Right ventricle myocardium superior (tissue), 1 donor: ENCODE measurements around the gene CCDC158. TPM values are rescaled to one million over a fixed set of nuclear protein-coding genes. Genes with fewer than 3 reads are reported as not detected.
"Not testable (repeated sequence)": the region's sequence is repeated elsewhere in the genome, so short reads cannot be mapped to it uniquely, and the experiment has no call there.

Experiments used
- ATAC-seq: fragments of 200-7000 bp; cut with Tn5 transposase; one replicate; pipeline ENCODE4 v1.9.1; 2020; ENCODE audit warnings: mild to moderate bottlenecking; ENCODE audit not compliant: poor library complexity
- DNase-seq: peaks from one replicate; pipeline ENCODE4 v3.0.0-alpha.2; 2020
- intact Hi-C: fragments of 100-400 bp; cut with DNase I; formaldehyde crosslinking; loops from one replicate; pipeline ENCODE4 v1.11.2; 2022
- total RNA-seq: library from RNA; stranded (reverse); fragmentation: NEBNext Ultra II Directional; extraction: Animal tissue kit (Norgen Biotek cat#: 25700); gene quantifications from one replicate; pipeline ENCODE4 v1.2.1, GENCODE V29; 2021
- donor health status: DM: no; HTN: yes; CAD: no; lungs with severe emphysema.

CCDC158 gene
- total RNA-seq, 1 donor from 2014 or later = 0.22 TPM

GRCh38 chr4:76380561-76380960, 40.4 kb downstream of the CCDC158 start:
- ATAC-seq (no peak), DNase-seq (no peak)
- intact Hi-C loops = no loop called here

DNA sequence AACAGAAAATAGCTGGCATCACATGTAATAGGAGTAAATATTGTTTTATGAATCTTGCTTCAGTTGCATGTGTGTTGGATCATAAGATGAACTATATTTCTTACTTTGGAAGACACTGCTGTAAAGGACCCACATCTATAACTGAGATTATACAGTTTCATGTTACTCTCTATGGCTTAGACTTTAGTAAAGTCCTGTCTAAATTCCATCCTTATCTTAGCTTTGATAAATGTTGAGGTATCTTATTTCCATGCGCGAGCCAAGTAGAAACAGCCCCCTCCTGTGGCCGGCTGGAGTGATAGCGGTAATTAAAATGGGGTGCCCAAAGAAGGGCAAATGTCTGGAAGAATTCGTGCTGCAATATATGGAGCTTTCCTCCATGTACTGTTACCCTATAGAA, 43.0 kb downstream of the CCDC158 start:
- ATAC-seq = no peak
- intact Hi-C loops = no loop called here
- no peak for DNase-seq

DNA sequence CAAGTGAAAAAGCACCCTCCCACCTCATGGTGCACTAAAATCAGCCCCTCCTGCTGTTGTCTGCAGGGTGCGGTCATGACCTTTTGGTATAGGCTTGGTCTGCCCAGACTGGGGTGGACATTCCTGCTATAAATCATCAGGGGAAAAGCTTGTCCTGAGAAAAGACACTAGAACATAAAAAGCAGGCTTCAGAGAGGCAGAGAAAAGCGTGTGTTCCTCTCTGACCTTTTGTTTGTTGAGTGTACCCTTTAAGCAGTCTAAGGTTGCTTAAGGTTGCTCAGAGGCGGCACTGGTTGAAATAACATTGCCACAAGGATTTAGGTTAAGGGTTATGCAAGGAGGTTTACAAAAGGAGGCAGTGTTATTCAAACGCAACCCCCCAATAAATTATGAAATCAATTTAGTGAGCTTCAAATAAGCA, 43.5 kb downstream of the CCDC158 start:
- ATAC-seq (no peak), DNase-seq (no peak)
- intact Hi-C loops = no loop called here

- intact Hi-C loops = no loop called here
- DNase-seq (no peak), ATAC-seq (no peak)
These were observed 44.4 kb downstream of the CCDC158 start for GRCh38 chr4:76376534-76376933.

DNA sequence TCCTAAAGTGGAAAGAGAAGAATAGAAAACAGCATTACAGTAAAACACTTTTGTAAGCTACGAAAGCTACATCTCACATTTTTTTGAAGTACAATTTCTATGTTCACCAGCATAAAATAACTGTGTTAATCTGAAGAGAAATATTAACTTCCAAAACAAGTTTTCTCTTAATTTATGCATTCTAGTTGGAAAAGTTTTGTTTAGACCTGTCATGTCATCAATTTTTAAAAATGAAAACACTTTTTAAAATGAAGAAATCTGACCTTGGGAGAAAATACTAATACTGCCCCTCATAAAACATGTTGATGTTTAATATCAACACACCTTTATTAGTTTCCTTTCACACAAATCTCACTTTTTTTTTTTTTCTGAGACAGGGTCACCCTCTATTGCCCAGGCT, 45.2 kb downstream of the CCDC158 start:
- DNase-seq = no peak
- intact Hi-C loops = no loop called here
- no peak for ATAC-seq

DNA sequence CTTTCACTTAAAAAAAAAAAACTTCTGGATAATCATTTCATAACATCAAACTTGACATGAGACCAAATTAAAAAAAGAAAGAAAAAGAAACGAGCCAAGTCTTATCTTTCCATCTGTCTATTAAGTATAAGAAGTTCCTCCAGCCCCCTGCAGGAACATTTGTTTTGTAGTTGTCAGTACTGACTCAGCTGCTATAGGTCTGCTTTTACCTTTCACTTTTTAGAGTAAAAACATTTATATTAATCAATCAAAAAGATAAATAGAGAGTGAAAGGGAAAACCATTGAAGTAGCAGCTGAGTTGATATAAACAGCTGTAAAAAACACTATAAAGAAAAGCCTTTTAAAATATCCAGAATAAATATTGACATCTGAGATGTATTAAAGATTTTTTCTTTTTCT, 46.1 kb downstream of the CCDC158 start:
- ATAC-seq (no peak), DNase-seq (no peak)
- intact Hi-C loops = no loop called here

DNA sequence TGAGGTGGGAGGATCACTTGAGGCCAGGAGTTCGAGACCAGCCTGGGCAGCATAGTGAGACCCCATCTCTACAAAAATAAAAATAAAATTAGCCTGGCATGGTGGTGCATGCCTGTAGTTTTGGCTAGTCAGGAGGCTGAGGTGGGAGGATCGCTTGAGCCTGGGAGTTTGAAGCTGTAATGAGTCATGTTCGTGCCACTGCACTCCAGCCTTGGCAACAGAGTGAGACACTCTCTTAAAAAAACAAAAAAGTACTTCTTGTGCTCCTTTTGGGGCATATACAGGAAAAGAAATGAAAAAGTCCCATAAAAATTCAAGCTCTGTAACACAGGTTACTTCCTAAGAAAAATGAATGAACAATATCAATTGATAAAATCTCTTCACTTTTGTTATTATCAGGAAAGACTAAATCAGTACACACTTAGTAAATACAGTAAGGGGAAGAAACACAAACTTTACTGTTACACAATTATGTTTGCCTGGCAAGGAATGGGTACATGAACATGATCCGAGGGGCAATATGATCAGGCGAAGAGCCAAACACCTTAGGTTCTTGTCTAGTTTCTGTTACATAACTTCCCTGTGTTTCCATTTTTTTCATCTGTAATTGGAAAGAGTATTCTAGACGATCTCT, 46.9 kb downstream of the CCDC158 start:
- ATAC-seq (no peak), DNase-seq (no peak)
- intact Hi-C loops = no loop called here

DNA sequence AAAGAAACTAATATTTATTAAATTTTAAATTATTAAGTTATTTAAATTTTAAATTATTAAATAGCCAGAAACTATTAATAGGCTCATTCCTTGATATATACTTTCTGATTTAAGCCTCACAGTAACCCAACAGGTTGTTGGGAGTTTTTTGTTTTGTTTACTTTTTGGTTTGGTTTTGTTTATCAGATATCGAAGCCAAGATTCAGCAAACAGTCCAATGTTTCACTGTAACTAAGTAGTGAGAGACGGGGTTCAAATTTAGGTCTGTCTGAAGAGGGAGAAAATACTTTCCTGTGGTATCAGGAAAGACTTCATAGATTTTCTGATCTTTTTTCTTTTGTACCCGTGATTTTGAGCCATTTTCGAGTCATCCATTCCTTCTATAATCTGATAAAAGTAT, 54.2 kb downstream of the CCDC158 start:
- intact Hi-C loops = no loop called here
- no peak for ATAC-seq
- no peak for DNase-seq

GRCh38 chr4:76365636-76366035, 55.3 kb downstream of the CCDC158 start:
- intact Hi-C loops = no loop called here
- DNase-seq (no peak), ATAC-seq (no peak)

DNA sequence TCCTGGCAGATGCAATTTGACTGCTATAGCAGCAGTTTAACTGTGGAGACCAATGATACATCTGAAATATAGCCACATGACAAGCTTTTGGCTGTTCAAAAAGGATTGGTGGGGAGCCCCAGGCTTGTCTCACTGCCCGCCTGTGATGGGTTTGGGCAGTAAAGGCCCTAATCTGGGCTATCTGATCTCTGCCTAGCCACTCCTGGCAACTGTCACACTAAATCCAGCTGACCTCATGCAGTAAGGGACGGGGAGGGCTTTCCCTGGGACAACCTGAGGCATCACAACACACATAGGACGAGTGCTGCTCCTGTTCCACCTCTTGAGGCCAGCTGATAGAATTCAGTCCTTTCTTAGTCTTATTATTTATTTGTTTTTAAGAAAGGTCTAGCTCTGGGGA, 56.2 kb downstream of the CCDC158 start:
- no peak for DNase-seq
- no peak for ATAC-seq
- intact Hi-C loops = no loop called here

- no peak for ATAC-seq
- no peak for DNase-seq
- intact Hi-C loops = no loop called here
These were observed 57.2 kb downstream of the CCDC158 start for GRCh38 chr4:76363556-76364290.

DNA sequence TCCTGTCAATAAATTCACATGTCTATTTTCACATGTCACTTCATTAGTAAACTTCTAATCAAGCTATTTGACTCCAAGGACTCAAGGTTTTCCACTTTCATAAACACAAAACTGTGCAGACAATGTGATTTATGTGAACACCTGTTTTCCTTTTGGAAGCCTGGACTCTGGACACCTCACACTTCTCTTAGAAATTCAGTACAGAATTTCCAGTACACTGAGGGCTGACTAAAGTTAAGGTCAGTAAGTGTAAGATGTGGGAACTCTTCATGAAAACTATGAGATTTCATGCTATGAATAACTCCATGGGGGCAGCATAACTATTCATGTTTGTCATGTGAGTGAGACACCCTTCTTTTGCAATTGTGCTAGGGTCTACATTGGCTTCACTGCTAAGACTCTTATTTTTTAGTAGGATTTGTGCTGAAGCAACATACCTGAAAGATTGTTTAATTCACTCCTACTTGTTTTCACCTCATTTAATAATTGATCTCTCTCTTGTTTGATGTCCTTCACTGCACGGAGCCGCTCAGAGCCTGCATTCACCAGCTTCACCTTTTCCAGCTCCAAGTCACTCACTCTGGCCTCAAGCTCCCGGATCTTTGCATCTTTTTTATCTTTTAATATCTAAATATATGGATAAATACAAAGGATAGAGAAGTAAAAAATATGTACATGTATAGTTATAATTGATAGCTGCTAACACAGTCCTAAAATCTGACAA, 59.1 kb downstream of the CCDC158 start:
- DNase-seq = no peak
- intact Hi-C loops = no loop called here
- ATAC-seq = no peak

- DNase-seq, ATAC-seq, intact Hi-C loops: not testable (repeated sequence)
These were observed 61.0 kb downstream of the CCDC158 start for GRCh38 chr4:76359881-76360466.

- intact Hi-C loops = no loop called here
- DNase-seq = no peak
- no peak for ATAC-seq
These were observed 63.0 kb downstream of the CCDC158 start for GRCh38 chr4:76357981-76358380.

GRCh38 chr4:76354517-76355473, 66.1 kb downstream of the CCDC158 start:
- ATAC-seq = no peak
- intact Hi-C loops = no loop called here
- no peak for DNase-seq

- no peak for ATAC-seq
- intact Hi-C loops = no loop called here
- DNase-seq = no peak
These were observed 78.1 kb downstream of the CCDC158 start for GRCh38 chr4:76342803-76343202.

DNA sequence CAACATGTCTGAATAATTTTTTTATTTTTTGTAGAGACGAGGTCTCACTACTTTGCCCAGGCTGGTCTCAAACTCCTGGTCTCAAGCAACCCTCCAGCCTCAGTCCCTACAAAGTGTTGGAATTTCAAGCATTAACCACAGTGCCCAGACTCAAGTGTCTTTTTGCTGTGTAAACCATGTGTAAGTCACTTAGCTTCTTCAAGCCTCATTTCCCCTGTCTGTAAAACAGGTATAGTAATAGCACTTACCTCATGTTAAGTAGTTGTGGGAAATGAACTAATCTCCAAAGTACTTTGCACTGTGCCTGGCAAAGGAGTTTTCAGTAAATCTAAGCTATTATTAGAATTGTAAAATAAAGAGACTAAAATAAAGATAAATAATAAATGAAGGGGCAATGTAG, 78.8 kb downstream of the CCDC158 start:
- no peak for ATAC-seq

DNA sequence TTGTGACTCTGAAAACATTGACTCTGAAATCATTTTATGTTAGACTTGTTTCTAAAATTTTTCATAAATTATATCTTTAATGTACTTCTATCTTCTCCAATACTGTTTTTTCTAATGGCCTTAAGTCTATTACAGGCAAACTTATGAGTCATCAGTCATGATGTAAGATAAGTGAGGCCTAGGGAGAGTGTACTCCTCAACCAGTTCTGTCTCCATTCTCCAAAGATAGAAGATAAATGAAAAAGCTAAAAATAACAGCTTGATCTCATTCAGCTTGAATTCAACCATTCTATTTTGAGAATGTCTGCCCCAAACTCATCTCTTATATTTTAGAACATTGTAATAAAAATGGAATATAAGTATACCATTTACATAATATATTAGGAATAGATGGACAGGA, 79.9 kb downstream of the CCDC158 start:
- DNase-seq = no peak
- peak; percentile 82 for ATAC-seq
- intact Hi-C loops = no loop called here

More for the DNA sequence above, 78.8 kb downstream of the CCDC158 start:
- intact Hi-C loops = no loop called here
- no peak for DNase-seq

- intact Hi-C loops = no loop called here
- DNase-seq = no peak
- no peak for ATAC-seq
These were observed 81.6 kb downstream of the CCDC158 start for GRCh38 chr4:76339364-76339763.
